Loucy (cell line): ENCODE data around the gene PROZ.

Source experiments
- H2AFZ ChIP-seq: fragments of 200-600 bp; sonication (generic); 2 replicates; pipeline ENCODE4 v1.6.0; 2016; ENCODE audit warnings: antibody characterized with exemption, mild to moderate bottlenecking, low read length, moderate library complexity
- H3F3A ChIP-seq: fragments of 200-600 bp; 2 replicates; pipeline ENCODE4 v1.6.0; 2016; ENCODE audit warnings: antibody characterized with exemption, low read depth, mild to moderate bottlenecking
- H3K27me3 ChIP-seq: fragments of 200-600 bp; sonication (generic); 2 replicates; pipeline ENCODE4 v1.6.1; 2014; ENCODE audit warnings: low read length, mild to moderate bottlenecking; ENCODE audit not compliant: insufficient read depth, poor library complexity, severe bottlenecking
- H3K36me3 ChIP-seq: fragments of 200-600 bp; sonication (generic); 2 replicates; pipeline ENCODE4 v1.6.1; 2016; ENCODE audit warnings: low read length; ENCODE audit not compliant: insufficient read depth
- H3K4me1 ChIP-seq: fragments of 200-600 bp; sonication (generic); 2 replicates; pipeline ENCODE4 v1.5.1; 2014; ENCODE audit warnings: low read length, mild to moderate bottlenecking; ENCODE audit not compliant: insufficient read depth, poor library complexity, severe bottlenecking
- H3K4me2 ChIP-seq: fragments of 200-600 bp; sonication (generic); 2 replicates; pipeline ENCODE4 v1.6.0; 2014; ENCODE audit warnings: antibody characterized with exemption, low read length, low read depth, mild to moderate bottlenecking; ENCODE audit not compliant: poor library complexity, severe bottlenecking
- H3K4me3 ChIP-seq: fragments of 200-600 bp; sonication (generic); 2 replicates; pipeline ENCODE4 v1.5.1; 2014; ENCODE audit warnings: low read length, mild to moderate bottlenecking, mixed read lengths; ENCODE audit not compliant: poor library complexity, severe bottlenecking
- H3K79me2 ChIP-seq: fragments of 200-600 bp; sonication (generic); 2 replicates; pipeline ENCODE4 v1.6.1; 2014; ENCODE audit warnings: low read length; ENCODE audit not compliant: insufficient read depth
- H3K9ac ChIP-seq: fragments of 200-600 bp; sonication (generic); 2 replicates; pipeline ENCODE4 v1.6.0; 2014; ENCODE audit warnings: mild to moderate bottlenecking, low read depth, low read length, moderate library complexity; ENCODE audit not compliant: poor library complexity, severe bottlenecking
- H3K9me2 ChIP-seq: fragments of 200-600 bp; sonication (generic); replicated peaks from 2 replicates; pipeline ENCODE4 v1.6.1; 2016; ENCODE audit warnings: low read depth, low read length, mixed read lengths
- H3K9me3 ChIP-seq: fragments of 200-600 bp; sonication (generic); 2 replicates; pipeline ENCODE4 v1.6.1; 2014; ENCODE audit warnings: mild to moderate bottlenecking, antibody characterized with exemption, low read length, low read depth; ENCODE audit not compliant: insufficient read depth
- H4K20me1 ChIP-seq: fragments of 200-600 bp; sonication (generic); 2 replicates; pipeline ENCODE4 v1.6.0; 2014; ENCODE audit warnings: antibody characterized with exemption, low read length, mild to moderate bottlenecking; ENCODE audit not compliant: insufficient read depth, poor library complexity, severe bottlenecking
- EZH2phosphoT487 ChIP-seq: fragments of 200-600 bp; IDR thresholded peaks from 2 replicates; pipeline ENCODE4 v1.6.1; 2018; ENCODE audit warnings: antibody characterized with exemption, mild to moderate bottlenecking, moderate library complexity, borderline replicate concordance
- TF ChIP-seq, protein P1 (sequence below): fragments of 200-600 bp; sonication (generic); conservative IDR thresholded peaks from 2 replicates; pipeline ENCODE4 v1.5.1; 2014; ENCODE audit warnings: mild to moderate bottlenecking, antibody characterized with exemption, low read length

The PROZ gene

DNA sequence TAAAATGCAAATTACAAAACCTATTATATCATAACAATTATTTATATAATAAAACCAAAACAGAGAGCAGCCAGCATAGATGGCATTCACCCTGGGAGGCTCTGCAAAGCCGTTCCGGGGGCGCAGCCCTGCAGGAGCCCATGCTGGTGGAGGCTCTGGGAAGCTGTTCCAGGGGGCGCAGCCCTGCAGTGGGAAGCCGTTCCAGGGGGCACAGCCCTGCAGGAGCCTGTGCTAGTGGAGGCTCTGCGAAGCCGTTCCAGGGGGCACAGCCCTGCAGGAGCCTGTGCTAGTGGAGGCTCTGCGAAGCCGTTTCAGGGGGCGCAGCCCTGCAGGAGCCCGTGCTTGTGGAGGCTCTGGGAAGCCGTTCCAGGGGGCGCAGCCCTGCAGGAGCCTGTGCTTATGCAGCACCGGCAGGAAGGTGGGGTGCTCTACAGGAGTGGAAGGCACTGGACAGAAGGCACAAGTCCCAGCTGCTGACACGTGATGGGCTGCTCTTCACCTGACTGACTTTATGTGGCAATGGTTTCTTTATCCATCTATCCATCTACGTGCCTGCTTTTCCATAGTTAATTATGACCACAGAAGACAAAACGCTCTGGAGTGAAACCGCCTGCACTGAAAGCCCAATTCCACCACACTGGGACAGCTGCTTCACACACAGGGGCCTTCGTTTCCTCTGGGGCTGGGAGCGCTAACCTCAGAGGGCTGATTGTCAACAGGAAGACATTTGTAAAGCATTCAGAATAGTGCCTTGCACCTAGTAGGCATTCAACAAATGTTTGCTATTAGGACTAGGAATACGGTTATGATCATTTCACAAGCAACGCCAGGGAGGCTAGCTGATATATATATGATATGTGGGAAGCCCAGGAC, 26.4 kb downstream of the PROZ start:
- Histone ChIP-seq H3K27me3 (no peaks in the 10 kb centered on the region), H3K9me2 (no peaks in the 10 kb centered on the region), H3K9me3 (no peaks in the 10 kb centered on the region), H3K4me3 (no peak overlapping the region), H3F3A (no peaks in the 10 kb centered on the region), H3K4me1 (no peaks in the 10 kb centered on the region), H2AFZ (no peak overlapping the region), H4K20me1 (no peaks in the 10 kb centered on the region), H3K4me2 (no peak overlapping the region), H3K9ac (no peak overlapping the region), H3K36me3 (peaks cover 59% of the 10 kb centered on the region; the same call in 1 of the 2 replicates), H3K79me2 (no peaks in the 10 kb centered on the region)
- TF ChIP-seq EZH2phosphoT487: no peak
- TF ChIP-seq, protein P1, sequence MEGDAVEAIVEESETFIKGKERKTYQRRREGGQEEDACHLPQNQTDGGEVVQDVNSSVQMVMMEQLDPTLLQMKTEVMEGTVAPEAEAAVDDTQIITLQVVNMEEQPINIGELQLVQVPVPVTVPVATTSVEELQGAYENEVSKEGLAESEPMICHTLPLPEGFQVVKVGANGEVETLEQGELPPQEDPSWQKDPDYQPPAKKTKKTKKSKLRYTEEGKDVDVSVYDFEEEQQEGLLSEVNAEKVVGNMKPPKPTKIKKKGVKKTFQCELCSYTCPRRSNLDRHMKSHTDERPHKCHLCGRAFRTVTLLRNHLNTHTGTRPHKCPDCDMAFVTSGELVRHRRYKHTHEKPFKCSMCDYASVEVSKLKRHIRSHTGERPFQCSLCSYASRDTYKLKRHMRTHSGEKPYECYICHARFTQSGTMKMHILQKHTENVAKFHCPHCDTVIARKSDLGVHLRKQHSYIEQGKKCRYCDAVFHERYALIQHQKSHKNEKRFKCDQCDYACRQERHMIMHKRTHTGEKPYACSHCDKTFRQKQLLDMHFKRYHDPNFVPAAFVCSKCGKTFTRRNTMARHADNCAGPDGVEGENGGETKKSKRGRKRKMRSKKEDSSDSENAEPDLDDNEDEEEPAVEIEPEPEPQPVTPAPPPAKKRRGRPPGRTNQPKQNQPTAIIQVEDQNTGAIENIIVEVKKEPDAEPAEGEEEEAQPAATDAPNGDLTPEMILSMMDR: no peak

DNA sequence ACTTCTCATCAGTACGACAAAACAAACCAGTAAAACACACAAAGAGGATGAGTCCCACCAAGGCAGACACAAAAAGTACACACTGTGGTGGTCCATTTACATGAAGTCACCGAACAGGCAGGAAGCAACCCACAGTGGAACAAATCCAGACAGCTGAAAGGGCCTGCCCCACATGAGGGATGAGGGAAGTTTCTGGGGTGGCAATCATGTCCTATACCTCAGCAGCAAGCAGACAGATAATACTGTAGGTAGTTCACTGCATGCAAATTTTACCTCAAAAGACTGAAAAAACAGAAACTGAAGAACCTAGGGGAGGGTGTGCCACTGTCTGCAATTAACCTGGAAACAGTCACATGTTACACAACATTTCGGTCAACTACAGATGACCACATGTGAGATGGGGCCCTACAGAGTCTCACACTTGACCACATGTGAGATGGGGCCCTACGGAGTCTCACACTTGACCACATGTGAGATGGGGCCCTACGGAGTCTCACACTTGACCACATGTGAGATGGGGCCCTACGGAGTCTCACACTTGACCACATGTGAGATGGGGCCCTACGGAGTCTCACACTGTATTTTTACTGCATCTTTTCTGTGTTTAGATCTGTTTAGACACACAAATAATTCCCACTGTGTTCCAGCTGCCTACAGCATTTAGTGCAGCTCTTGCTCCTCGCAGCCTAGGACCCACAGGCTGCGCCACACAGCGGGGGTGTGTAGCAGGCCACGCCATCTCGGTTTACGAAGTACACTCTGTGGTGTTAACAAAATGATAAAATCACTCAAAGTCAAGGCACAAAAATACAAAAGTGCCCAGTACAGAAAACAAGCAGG, 27.8 kb downstream of the PROZ start:
- no peaks in the 10 kb centered on the region for H3F3A ChIP-seq
- H3K4me3 ChIP-seq: no peak overlapping the region
- no peaks in the 10 kb centered on the region for H3K9me2 ChIP-seq
- no peaks in the 10 kb centered on the region for H3K79me2 ChIP-seq
- peaks cover 51% of the 10 kb centered on the region; the same call in 1 of the 2 replicates for H3K36me3 ChIP-seq
- H3K9me3 ChIP-seq: no peaks in the 10 kb centered on the region
- TF ChIP-seq EZH2phosphoT487: no peak
- TF ChIP-seq, protein P1: no peak
- no peaks in the 10 kb centered on the region for H3K27me3 ChIP-seq
- no peak overlapping the region for H2AFZ ChIP-seq
- no peaks in the 10 kb centered on the region for H4K20me1 ChIP-seq
- no peak overlapping the region for H3K4me2 ChIP-seq
- H3K4me1 ChIP-seq: no peaks in the 10 kb centered on the region
- H3K9ac ChIP-seq: no peak overlapping the region

DNA sequence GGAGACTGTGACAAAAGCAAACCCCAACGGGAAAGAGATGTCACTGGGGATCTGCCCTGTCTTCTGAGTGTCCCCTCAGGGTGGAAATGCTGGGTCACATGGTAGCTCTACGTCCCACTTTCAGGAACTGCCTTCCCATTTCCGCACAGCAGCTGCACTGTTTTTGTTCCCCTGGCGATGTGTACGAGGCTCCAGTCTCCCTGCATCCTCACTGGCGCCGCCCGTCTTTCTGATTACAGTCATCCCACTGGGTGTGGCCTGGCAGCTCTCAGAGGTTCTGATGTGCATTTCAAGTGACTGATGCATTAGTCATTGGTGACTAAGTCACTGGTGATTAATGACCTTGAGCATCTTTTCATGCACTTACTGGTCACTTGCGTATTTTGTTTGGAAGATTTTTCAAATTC, 28.8 kb downstream of the PROZ start:
- H3K4me2 ChIP-seq: no peak overlapping the region
- H3K9ac ChIP-seq: no peak overlapping the region
- no peak overlapping the region for H2AFZ ChIP-seq
- H3K4me1 ChIP-seq: no peaks in the 10 kb centered on the region
- no peaks in the 10 kb centered on the region for H3K27me3 ChIP-seq
- H3K9me2 ChIP-seq: no peaks in the 10 kb centered on the region
- H3K4me3 ChIP-seq: no peak overlapping the region
- no peaks in the 10 kb centered on the region for H3F3A ChIP-seq
- peaks cover 47% of the 10 kb centered on the region; the same call in 1 of the 2 replicates for H3K36me3 ChIP-seq
- no peaks in the 10 kb centered on the region for H3K79me2 ChIP-seq
- H4K20me1 ChIP-seq: no peaks in the 10 kb centered on the region
- TF ChIP-seq, protein P1: no peak
- no peak for TF ChIP-seq EZH2phosphoT487
- no peaks in the 10 kb centered on the region for H3K9me3 ChIP-seq
